Right lobe of liver (tissue), 6 donors: ENCODE data around the gene KHDRBS2. TPM values are rescaled to one million over a fixed set of nuclear protein-coding genes. Genes with fewer than 3 reads are reported as not detected.

ENCODE experiments used
- ATAC-seq, 4 donors: fragments of 200-7000 bp; cut with Tn5 transposase; one replicate each; pipeline ENCODE4 v1.9.1; 2020; ENCODE audit warnings: mild to moderate bottlenecking in 4 of 4, moderate library complexity in 4 of 4
- DNase-seq, 3 donors: peaks; one replicate each; pipeline ENCODE4 v3.0.0-alpha.2; 2020
- H3K27ac ChIP-seq, 3 donors: fragments of 200-600 bp; one replicate each; pipeline ENCODE4 v1.8.0; 2022
- H3K27me3 ChIP-seq, 2 donors: fragments of 200-600 bp; one replicate each; pipeline ENCODE4 v1.8.0; 2022
- H3K36me3 ChIP-seq, 4 donors: fragments of 200-600 bp; sonication (generic) in 1 of 4; one replicate each; pipeline versions ENCODE4 v1.5.1 to v1.8.0; 2017 to 2022; ENCODE audit warnings: control low read depth in 1 of 4
- H3K4me1 ChIP-seq, 4 donors: fragments of 200-600 bp; sonication (generic) in 1 of 4; one replicate each; pipeline versions ENCODE4 v1.5.1 to v1.8.0; 2017 to 2022; ENCODE audit warnings: control low read depth in 1 of 4
- H3K4me3 ChIP-seq, 3 donors: fragments of 200-600 bp; one replicate each; pipeline ENCODE4 v1.8.0; 2022
- H3K9me3 ChIP-seq, 4 donors: fragments of 200-600 bp; sonication (generic) in 1 of 4; one replicate each; pipeline versions ENCODE4 v1.5.1 to v1.8.0; 2017 to 2022; ENCODE audit warnings: control low read depth in 1 of 4
- CTCF ChIP-seq, 4 donors: fragments of 200-600 bp in 3 of 4; fragments of 450-650 bp in 1 of 4; IDR thresholded peaks; one replicate each; pipeline versions ENCODE4 v1.5.1 to v1.8.0; 2016 to 2022; ENCODE audit warnings: antibody characterized with exemption in 4 of 4, mild to moderate bottlenecking in 2 of 4
- POLR2A ChIP-seq: fragments of 450-650 bp; IDR thresholded peaks from one replicate; pipeline ENCODE4 v1.6.1; 2017; ENCODE audit warnings: antibody characterized with exemption, mild to moderate bottlenecking
- WGBS: methylation state at CpG from one replicate; pipeline ENCODE4 v1.1.6; 2018; ENCODE audit warnings: low coverage, low lambda C conversion rate; ENCODE audit not compliant: insufficient coverage; ENCODE audit errors: missing lambda C conversion rate; 5-methylcytosine and 5-hydroxymethylcytosine counted together
- intact Hi-C, 2 donors: fragments of 100-400 bp; cut with DNase I; formaldehyde crosslinking; loops; one replicate each; pipeline versions ENCODE4 v1.11.2 to v1.14.1; 2022
- total RNA-seq, 6 experiments: library from RNA; depleted of rRNA in 2 of 6; stranded (reverse); fragments of >200 nt in 2 of 6; fragmentation: NEBNext Ultra II Directional in 3 of 6; extraction: Animal tissue kit (Norgen Biotek cat#: 25700) in 3 of 6; gene quantifications; one replicate each; pipeline versions ENCODE4 v1.1.0 to v1.2.4, GENCODE V29; 2016 to 2023
- donor health status: DM: no; HTN: yes; CAD: no.
- donor health status: DM: no; HTN: no; CAD: no.
- donor health status: DM: no; HTN: no; CAD: no.
- donor health status: DM: no; HTN: yes; CAD: no.
- donor health status: DM: no; HTN: yes; CAD: no.

The KHDRBS2 gene
- total RNA-seq, 6 experiments from 2014 or later = 0.43 TPM; not detected in 5

GRCh38 chr6:62162858-62163257, 123.2 kb downstream of the KHDRBS2 start:
- DNase-seq (no peak), ATAC-seq (no peak)
- H3K27ac ChIP-seq = no peak overlapping the region
- H3K36me3 ChIP-seq = no peaks in the 10 kb centered on the region
- no peak overlapping the region for H3K4me3 ChIP-seq
- H3K4me1 ChIP-seq = no peaks in the 10 kb centered on the region
- no peaks in the 10 kb centered on the region for H3K27me3 ChIP-seq
- intact Hi-C loops = no loop called here
- no peaks in the 10 kb centered on the region for H3K9me3 ChIP-seq
- TF ChIP-seq CTCF (IDR thresholded peaks at IDR 0.05) (no peak), POLR2A (no peak)
- 63% methylated on average over 4 of the region's 4 CpGs for WGBS

- Histone ChIP-seq H3K9me3 (no peaks in the 10 kb centered on the region), H3K36me3 (no peaks in the 10 kb centered on the region), H3K27me3 (no peaks in the 10 kb centered on the region), H3K4me1 (no peaks in the 10 kb centered on the region), H3K4me3 (no peak overlapping the region), H3K27ac (no peak overlapping the region)
- peak in 2 of 4 donors; percentile 37 to 76 for ATAC-seq
- intact Hi-C loops = no loop called here
- DNase-seq = no peak
- WGBS = 35% methylated on average over 3 of the region's 3 CpGs
- TF ChIP-seq POLR2A = no peak
- no peak for TF ChIP-seq CTCF (IDR thresholded peaks at IDR 0.05)
Measured at GRCh38 chr6:62152796-62153195, 133.2 kb downstream of the KHDRBS2 start.

- Histone ChIP-seq H3K9me3 (no peaks in the 10 kb centered on the region), H3K4me1 (no peaks in the 10 kb centered on the region), H3K36me3 (no peaks in the 10 kb centered on the region), H3K27ac (no peak overlapping the region), H3K4me3 (no peak overlapping the region), H3K27me3 (no peaks in the 10 kb centered on the region)
- TF ChIP-seq CTCF (IDR thresholded peaks at IDR 0.05) (peak; percentile 63 to 73 (median 68)), POLR2A (no peak)
- DNase-seq (no peak), ATAC-seq (peak; percentile 70 to 94 (median 82))
- 46% methylated on average over 3 of the region's 3 CpGs for WGBS
- intact Hi-C loops = no loop called here
Measured at GRCh38 chr6:62150048-62150663, 135.9 kb downstream of the KHDRBS2 start.

GRCh38 chr6:62146954-62147853, 138.8 kb downstream of the KHDRBS2 start:
- Histone ChIP-seq H3K36me3 (no peaks in the 10 kb centered on the region), H3K4me1 (no peaks in the 10 kb centered on the region), H3K27me3 (no peaks in the 10 kb centered on the region), H3K9me3 (no peaks in the 10 kb centered on the region), H3K27ac (no peak overlapping the region), H3K4me3 (no peak overlapping the region)
- DNase-seq = no peak
- TF ChIP-seq POLR2A = no peak
- no peak for TF ChIP-seq CTCF (IDR thresholded peaks at IDR 0.05)
- no peak for ATAC-seq
- 28% methylated on average over 4 of the region's 4 CpGs for WGBS
- intact Hi-C loops = no loop called here
